WERI-Rb-1 (cell line): ENCODE data around the gene DNAJC13.

Experiments
- DNase-seq: peaks from one replicate; pipeline ENCODE4 v3.0.0-alpha.2; 2020
- H3K27ac ChIP-seq: fragments of 250-450 bp; sonication (Bioruptor Pico); 2 replicates; pipeline ENCODE4 v1.5.1; 2020; ENCODE audit warnings: mild to moderate bottlenecking, moderate library complexity
- H3K27me3 ChIP-seq: fragments of 250-450 bp; sonication (Bioruptor Pico); 2 replicates; pipeline ENCODE4 v1.5.1; 2021; ENCODE audit warnings: mild to moderate bottlenecking, low read depth, moderate library complexity; ENCODE audit not compliant: insufficient read depth, severe bottlenecking
- H3K36me3 ChIP-seq: fragments of 250-450 bp; sonication (Bioruptor Pico); 2 replicates; pipeline ENCODE4 v1.5.1; 2020; ENCODE audit warnings: mild to moderate bottlenecking, moderate library complexity
- H3K4me3 ChIP-seq: 2 replicates; pipeline ENCODE4 v1.5.1; 2011; ENCODE audit warnings: low read depth, mild to moderate bottlenecking, control low read depth, low read length
- H3K9me3 ChIP-seq: fragments of 250-450 bp; sonication (Bioruptor Pico); 2 replicates; pipeline ENCODE4 v1.5.1; 2021; ENCODE audit warnings: mild to moderate bottlenecking, moderate library complexity; ENCODE audit not compliant: severe bottlenecking
- TF ChIP-seq, protein P1 (sequence below): IDR thresholded peaks from 2 replicates; pipeline ENCODE4 v1.5.1; 2011; ENCODE audit warnings: low read depth, mild to moderate bottlenecking, control low read depth, inconsistent platforms, low read length

The DNAJC13 gene

DNA sequence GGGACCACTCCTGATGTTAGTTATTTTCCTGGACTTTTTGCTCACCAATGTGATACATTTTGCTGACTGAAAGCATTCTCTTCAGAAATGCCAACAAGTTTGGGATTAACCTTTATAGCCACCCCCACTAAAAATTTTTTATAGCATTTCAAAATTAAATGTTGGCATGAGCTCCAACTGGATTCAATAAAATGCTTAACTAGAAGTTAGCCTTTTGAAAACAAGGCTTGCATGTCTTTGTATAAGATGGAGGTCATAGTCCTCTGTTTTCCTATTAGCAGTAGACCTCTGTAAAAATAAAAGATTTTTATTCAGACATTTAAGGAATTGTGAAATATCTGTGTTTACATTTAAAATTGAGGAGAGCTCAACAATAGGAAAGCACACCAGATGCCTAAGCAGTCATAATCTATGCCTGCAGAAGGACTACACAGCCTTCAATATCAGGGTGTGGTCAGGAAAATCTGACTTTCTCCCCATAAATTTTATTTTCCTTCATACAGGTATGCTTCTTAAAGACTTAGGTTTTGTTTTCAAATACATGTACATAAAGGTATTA is 87.2 kb downstream of the DNAJC13 start:
- no peaks in the 10 kb centered on the region for H3K27me3 ChIP-seq
- TF ChIP-seq, protein P1, sequence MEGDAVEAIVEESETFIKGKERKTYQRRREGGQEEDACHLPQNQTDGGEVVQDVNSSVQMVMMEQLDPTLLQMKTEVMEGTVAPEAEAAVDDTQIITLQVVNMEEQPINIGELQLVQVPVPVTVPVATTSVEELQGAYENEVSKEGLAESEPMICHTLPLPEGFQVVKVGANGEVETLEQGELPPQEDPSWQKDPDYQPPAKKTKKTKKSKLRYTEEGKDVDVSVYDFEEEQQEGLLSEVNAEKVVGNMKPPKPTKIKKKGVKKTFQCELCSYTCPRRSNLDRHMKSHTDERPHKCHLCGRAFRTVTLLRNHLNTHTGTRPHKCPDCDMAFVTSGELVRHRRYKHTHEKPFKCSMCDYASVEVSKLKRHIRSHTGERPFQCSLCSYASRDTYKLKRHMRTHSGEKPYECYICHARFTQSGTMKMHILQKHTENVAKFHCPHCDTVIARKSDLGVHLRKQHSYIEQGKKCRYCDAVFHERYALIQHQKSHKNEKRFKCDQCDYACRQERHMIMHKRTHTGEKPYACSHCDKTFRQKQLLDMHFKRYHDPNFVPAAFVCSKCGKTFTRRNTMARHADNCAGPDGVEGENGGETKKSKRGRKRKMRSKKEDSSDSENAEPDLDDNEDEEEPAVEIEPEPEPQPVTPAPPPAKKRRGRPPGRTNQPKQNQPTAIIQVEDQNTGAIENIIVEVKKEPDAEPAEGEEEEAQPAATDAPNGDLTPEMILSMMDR: no peak
- no peaks in the 10 kb centered on the region for H3K9me3 ChIP-seq
- H3K36me3 ChIP-seq: peaks cover 82% of the 10 kb centered on the region
- H3K27ac ChIP-seq: no peak overlapping the region
- no peak for DNase-seq
- H3K4me3 ChIP-seq: no peak overlapping the region

DNA sequence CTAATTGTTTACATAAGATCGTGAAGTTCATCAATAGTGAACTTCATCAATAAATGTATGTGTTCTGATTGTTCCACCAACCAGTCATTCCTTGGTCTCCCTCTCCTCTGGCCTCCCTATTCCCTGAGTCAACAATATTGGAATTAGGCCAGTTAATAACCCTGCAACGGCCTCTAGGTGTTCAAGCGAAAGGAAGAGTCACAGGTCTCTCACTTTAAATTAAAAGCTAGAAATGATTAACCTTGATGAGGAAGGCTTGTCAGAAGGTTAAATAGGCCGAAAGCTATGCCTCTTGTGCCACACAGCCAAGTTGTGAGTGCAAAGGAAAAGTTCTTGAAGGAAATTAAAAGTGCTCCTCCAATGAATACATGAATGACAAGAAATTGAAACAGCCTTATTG is 90.4 kb downstream of the DNAJC13 start:
- TF ChIP-seq, protein P1: no peak
- no peaks in the 10 kb centered on the region for H3K9me3 ChIP-seq
- H3K36me3 ChIP-seq: peaks cover 84% of the 10 kb centered on the region

DNA sequence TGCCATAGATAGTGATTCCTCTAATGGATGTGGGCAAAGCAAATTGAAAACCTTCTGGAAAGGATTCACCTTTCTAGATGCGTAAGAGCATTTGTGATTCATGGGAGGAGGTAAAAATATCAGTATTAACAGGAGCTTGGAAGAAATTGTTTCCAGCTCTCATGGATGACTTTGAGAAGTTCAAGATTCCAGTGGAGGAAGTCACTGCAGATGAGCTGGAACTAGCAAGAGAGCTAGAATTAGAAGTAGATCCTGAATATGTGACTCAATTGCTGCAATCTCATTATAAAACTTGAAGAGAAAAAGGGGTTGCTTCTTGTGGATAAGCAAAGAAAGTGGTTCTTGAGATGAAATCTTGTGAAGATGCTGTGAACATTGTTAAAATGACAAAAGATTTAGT is 91.8 kb downstream of the DNAJC13 start:
- Histone ChIP-seq H3K27me3 (no peaks in the 10 kb centered on the region), H3K27ac (no peak overlapping the region), H3K4me3 (no peak overlapping the region), H3K9me3 (no peaks in the 10 kb centered on the region), H3K36me3 (peaks cover 84% of the 10 kb centered on the region)
- TF ChIP-seq, protein P1: no peak
- DNase-seq: no peak

More for the DNA sequence above, 90.4 kb downstream of the DNAJC13 start:
- DNase-seq: no peak
- Histone ChIP-seq H3K27ac (no peak overlapping the region), H3K27me3 (no peaks in the 10 kb centered on the region), H3K4me3 (no peak overlapping the region)

DNA sequence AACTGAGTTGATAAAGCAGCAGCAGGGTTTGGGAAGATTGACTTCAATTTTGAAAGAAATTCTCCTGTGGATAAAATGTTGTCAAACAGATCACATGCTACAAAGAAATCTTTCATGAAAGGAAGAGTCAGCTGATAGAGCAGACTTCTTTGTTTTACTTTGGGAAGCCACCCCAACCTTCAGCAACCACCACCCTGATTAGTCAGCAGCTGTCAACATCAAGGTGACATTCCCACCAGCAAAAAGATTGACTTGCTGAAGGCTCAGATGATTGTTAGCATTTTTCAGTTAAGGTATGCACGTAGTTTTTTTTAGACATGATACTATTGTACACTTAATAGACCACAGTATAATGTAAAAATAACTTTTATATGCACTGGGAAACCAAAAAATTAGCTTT is 92.2 kb downstream of the DNAJC13 start:
- TF ChIP-seq, protein P1: no peak
- no peak for DNase-seq
- H3K36me3 ChIP-seq: peaks cover 83% of the 10 kb centered on the region
- H3K4me3 ChIP-seq: no peak overlapping the region
- H3K27me3 ChIP-seq: no peaks in the 10 kb centered on the region
- H3K27ac ChIP-seq: no peak overlapping the region
- no peaks in the 10 kb centered on the region for H3K9me3 ChIP-seq

DNA sequence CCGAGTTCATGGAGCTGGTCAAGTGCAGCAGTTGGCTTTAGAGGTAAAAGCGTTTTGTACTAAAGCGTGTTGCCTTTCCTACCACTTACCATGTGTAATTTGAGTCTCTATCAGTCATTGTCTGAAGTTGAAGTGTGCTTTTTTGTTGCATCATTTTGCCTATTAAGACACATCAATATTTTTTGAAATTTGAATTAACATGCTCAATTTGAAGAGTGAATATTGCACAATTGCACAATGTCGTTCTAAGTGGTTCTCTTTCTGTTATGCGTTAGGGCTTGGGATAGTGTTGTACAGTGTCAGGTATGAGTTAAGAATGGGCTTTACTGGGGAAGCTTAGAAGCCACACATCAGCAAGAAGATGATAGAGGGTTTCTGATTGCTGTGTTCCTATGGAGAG is 95.8 kb downstream of the DNAJC13 start:
- no peak for DNase-seq
- Histone ChIP-seq H3K36me3 (peaks cover 79% of the 10 kb centered on the region), H3K9me3 (no peaks in the 10 kb centered on the region), H3K27ac (no peak overlapping the region), H3K27me3 (no peaks in the 10 kb centered on the region), H3K4me3 (no peak overlapping the region)
- TF ChIP-seq, protein P1: no peak

DNA sequence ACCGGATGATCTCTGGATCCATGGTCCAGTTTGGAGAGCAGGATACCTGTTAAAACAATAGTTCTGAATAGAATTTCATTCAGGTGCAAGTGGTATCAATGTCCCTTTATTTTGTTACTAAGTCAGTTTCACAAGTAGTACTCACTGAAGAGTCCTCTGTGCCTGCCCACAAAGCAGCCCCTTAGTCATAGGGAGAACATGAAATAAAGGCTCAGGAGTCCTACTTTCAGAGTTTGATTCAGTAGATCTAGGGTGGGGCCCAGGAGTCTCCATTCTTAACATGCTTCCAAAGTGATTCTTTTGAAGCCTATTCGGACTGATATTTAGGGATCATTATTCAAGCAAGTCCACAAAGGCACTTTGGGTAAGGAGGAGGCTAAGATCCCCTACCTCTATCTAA is 100.0 kb downstream of the DNAJC13 start:
- DNase-seq: no peak
- Histone ChIP-seq H3K4me3 (no peak overlapping the region), H3K9me3 (no peaks in the 10 kb centered on the region), H3K27ac (no peak overlapping the region), H3K36me3 (peaks cover 66% of the 10 kb centered on the region), H3K27me3 (no peaks in the 10 kb centered on the region)
- TF ChIP-seq, protein P1: no peak
